HG03095 (cell line): Measurements from ENCODE around the gene MARCHF11.

Experiments used
- ATAC-seq: cut with Tn5 transposase; IDR thresholded peaks from one replicate; pipeline ENCODE4 v1.9.1; 2021; ENCODE audit warnings: moderate library complexity; ENCODE audit not compliant: unreplicated experiment

Gene MARCHF11

DNA sequence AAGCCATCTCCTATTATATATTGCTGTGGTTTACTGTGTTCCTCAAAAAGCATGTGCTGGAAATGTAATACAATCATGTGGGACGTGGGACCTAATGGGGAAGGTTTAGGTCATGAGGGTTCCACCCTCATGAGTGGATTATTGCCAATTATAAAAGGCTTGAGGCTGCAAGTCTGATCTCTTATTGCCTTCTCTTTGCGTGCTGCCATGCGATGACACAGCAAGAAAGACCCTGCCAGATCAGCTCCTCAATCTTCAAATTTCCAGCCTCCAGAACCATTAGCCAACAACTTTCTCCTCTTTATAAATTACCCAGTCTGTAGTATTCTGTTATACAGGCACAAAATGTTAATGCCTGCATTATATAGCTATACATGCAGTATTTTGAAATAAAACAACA, 45.4 kb downstream of the MARCHF11 start:
- no peak for ATAC-seq

DNA sequence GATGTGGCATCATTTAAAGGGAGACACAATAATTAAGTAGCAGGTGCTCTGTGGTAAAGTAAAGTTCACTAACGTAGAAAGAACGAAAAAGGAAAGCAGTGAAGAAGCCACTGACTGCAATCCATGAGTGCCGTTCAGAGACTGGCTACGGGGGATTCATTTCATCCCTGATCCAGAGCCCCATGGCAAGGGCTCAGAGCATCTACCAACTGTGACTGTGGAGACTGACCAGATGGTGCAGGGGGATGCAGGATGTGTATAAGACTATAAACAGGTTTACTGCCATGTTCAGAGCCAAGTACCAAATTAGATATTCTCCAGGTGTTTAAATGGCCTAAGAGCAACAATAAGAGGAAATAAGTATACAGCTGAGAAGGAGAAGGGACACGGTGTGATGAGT, 47.7 kb downstream of the MARCHF11 start:
- no peak for ATAC-seq

DNA sequence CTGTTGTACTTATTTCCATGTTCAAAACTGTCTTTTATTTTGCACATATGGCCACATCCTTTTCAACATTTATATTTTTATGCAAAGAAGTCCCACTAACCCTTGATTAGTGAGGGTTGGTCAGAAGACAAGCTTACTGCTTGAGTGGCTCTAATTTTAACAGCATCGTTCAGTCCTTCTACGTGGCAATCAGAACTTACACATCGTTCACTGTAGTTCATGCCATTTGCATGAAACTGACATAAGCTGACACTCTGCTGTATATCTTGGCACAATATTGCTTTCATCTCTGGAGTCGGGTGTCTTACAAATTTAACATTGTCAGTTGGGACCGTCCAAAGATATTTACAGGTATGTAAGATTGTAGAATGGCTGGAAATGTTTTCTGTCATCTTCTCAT, 50.6 kb downstream of the MARCHF11 start:
- ATAC-seq, result no peak

DNA sequence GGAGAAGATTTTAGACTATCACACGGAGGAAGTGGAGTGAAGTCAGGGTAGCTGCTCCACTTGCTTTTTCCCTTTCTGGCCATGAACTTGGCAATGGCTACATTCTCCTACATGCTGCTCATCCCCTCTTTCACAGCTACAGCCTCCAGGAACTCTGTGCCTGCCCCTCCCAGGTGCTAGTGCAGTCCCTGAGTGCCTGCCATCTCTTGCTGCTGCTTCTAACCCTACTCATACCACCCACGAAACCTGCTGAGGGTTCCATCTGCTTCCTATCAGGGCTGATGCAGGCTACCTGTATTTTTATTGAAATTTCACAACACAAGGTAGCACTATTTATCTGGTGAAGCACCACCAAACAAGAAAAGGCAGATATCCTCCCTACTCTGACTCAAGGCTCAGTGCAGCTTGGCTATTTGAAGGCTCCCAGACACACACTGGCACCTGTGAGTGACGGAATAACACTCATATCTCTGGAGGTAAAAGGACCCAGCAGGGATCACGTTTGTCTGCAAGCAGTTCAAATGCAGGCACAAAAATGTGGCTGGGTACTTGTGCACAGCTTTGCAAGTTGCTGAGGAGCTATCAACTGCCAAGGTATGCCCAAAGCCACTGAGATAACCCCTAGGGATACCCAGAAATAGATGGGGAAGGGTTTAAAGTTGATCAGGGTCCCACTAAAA, 51.6 kb downstream of the MARCHF11 start:
- ATAC-seq, result no peak

DNA sequence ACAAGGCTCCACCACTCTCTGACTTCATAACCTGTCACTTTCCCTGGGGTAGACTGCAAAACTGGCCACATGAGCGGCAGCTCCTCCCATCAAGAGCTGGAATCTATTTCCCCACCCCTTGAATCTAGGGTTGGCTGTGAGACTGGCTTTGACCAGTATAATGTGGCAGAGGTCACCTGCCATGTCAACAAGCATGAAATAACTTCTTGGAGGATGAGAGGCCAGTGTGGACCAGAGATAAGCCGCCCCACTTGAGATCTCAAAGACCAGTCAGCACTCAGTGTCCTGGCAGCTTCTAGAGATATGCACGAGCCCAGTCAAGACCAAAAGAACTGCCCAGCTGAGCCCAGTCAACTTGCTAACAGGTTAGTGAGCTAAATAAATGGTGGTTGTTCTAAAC, 59.0 kb downstream of the MARCHF11 start:
- ATAC-seq, result no peak

DNA sequence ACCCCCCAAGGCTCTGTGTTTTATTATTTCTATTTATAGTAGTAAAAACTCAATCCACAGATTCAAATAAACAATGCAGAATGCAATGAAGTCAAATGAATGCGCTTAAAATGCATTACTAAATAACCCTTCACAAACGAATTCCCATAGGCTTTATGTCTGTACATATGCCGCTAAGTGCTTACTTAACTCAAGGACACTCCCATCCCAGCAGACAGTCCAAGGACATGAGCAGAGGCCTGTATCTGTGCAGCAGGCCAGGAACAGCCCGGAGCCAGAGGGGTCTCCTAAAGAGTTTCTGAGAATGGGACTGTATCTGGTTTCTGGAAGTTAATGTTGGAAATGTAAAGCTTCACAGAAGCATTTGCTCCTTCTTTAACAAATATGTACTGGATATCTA, 59.8 kb downstream of the MARCHF11 start:
- ATAC-seq, result no peak

DNA sequence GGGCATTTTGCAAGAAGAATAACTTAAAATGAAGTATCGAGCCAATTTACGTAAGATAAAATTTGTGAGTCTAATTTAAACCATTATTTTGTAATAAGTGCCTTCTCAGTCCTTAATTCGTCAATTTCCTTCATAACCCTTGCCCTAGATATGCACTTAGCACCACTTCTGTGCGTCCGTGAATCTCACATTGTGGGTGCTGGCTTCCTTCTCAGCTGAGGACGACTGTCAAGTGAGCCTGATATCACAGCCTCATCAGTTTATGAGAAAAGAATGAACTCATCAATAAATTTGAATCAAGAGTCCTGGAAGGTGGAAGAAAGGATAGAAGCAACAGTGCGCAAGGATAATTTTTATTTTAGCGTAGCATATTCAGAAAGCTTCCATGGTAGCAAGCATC, 64.5 kb downstream of the MARCHF11 start:
- no peak for ATAC-seq

DNA sequence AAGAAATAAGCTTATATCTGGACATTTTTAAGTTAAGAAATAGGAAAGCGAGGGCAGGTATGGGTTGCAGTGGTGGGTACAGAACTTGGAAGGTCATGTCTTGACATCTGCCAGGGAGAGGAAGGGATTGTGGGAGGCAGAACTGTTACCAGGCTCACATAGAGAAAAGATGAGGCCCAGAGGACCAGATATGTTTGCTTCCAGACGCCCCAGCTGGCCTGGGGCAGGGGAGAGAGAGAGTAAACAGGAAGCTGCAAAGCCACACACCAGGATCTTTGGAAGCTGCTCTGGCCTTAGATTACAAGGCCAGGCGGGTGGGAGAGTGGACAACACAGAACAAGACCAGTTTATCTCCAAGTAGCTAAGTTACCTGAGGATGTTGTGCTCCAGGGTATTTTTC, 71.2 kb downstream of the MARCHF11 start:
- no peak for ATAC-seq

DNA sequence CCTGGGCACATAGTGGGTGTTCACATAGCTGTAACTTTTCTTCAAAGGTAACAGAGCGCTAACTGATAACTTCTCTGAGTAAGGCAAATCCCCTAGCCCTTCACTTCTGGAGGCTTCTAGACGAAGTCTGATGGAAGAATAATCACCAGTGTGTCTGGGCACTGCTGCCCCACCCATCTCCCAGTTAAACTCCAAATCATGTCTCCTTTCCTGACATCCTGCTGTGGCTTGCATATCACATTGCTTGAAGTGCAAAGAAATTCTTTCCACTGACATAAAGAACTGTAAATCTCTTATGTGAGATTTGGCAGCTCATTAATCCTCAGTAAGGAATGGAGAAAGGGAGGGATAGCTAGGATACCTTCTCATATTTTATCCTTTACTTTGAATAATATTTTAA, 74.6 kb downstream of the MARCHF11 start:
- no peak for ATAC-seq

DNA sequence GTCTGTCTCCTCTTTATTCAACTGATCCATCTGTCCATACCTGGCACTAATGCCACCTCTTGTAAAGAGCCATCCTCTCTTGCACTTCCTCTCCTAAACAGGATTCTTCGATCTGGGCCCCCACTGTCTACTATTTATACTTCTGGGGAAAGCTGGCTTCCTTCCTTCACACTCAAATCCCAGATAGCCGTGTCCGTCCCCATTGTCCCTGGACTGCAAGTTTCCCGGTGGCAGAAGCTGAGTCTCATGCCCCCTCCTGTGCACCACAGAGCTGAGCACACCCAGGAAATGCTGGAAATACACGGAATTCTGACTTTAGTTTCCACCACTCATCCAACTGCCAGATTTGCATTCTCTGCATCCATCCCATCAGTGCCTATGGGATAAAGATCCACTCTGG, 84.0 kb downstream of the MARCHF11 start:
- ATAC-seq, result no peak

DNA sequence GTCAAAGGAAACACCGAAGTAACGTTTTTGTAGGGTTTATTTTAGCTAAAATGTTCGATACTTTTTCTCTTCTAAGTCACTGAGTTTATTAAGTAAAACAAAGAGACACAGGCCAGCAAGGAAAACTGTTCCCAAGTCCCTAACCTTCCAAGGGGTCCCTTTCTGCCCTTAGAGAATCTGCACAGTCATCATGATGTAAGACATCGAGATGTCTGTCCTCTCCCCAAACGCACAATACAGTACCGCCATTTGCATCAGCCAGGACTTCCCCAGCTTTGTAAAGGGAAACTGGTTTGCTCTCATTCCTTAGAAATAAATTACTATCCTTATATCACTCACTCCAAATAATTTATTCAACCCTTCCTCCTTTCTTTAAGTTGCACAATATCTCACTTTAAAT, 89.3 kb downstream of the MARCHF11 start:
- no peak for ATAC-seq

DNA sequence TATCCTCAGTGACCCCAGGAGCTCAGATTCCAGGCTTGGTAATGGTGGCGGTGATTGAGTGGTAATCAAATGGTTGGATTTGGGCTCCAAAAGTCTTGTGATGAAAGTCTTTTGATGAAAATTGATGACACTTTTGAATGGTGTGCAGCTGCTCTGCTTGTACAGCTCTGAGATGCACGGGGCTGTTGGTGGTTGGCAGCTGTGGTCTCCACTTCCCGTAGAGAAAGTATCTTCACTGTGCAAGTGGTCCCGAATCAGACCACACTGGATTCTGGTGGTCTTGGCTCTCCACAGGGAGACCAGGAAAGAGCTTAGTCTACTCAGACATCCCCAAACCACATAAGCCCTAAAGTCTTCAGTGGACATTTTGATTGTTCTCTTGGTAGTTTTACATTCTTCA, 96.6 kb downstream of the MARCHF11 start:
- no peak for ATAC-seq

DNA sequence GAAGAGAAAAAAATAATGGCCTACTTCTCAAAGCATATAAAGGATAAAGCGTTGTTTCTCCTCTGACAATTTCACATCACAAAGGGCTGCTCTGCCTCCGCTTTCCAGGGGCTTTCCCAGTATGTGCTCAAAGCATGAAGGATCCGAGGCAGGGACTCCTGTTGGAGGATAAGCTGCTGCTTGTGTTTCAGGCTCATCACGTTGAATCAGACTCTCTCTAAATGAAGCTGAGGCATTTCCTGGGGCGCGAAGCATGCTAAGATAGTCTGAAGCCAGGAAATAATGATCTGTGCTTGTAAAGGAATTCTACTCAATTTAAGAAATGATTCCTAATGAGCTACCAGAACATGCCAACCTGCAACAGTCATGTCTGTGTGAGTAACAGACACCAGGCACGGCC, 97.5 kb downstream of the MARCHF11 start:
- no peak for ATAC-seq

DNA sequence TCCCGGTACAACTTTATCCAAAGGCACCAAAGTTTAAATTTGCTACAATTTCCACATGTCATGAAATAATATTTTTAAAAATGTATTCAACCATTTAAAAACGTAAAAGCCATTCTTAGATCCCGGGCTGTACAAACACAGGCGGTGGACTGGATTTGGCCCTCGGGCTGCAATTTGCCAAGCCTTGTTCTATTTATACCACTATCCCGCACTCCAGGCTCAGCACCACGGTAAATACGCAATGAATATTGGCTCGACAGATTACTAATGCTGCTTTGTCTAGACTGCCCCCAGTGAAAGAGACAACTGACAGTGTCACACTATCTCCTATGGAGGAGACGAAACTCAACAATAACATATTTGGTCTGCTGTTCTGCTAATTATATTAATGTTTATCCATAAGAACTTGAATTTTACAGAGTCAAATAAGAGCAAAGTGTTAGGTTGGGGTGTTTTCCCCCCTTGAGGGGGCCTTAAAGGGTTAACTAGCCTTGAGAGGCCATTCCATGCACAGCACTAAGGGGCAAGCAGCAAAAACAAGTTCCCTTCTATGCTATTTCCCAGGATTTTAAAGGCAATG, 98.1 kb downstream of the MARCHF11 start:
- no peak for ATAC-seq

DNA sequence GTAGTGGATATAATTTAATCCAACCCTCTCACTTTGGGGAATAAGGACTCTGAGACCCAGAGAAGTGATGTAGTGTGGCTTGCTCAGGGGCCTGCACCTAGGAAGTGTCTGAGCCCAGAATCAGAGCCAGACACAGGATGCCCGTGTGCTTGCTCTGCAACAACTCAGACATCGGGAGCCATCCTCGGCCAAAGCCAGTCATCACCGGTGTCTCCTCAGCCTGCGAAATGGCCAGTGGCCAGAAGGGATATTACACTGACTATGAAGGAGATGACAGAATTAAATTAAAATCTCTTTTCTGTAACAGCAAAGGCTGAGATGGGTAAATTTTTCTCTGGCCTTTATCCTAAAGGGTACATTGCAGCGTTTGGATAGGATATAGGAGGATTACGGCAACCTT, 102.9 kb downstream of the MARCHF11 start:
- ATAC-seq, result no peak

DNA sequence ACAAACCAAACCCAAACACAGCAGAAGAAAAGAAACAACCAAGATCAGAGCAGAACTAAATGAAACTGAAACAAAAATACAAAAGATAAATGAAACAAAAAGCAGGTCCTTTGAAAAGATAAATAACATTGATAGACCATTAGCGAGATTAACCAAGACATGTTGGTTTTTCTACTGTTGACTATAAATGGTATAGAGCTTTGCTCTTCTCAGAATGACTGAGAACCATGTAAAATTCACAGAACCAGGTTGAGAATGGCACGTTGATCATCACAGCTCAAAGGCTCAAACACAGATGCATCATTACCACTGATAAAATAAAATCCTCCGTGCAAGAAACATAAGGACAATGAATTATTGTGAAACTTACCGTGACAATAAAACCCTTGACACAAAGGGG, 105.2 kb downstream of the MARCHF11 start:
- no peak for ATAC-seq

DNA sequence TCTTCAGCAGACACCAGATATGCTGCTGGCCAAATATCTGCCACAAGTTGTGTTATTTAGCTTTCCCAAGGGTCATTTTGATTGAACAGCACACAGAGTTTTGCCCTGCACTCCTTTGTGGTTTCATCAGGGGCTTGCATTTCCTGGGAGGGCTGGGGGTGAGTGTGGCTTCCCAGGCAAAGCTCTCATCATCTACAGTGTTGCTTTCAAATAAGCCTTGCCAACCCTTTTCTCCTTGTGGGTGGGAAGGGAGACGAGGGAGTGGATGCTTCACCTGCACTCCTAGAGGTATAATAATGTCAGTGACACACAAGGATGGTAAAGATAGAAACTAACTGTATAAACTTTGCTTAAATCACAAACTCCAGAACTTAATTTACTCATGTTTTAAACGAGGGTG, 107.0 kb downstream of the MARCHF11 start:
- no peak for ATAC-seq

DNA sequence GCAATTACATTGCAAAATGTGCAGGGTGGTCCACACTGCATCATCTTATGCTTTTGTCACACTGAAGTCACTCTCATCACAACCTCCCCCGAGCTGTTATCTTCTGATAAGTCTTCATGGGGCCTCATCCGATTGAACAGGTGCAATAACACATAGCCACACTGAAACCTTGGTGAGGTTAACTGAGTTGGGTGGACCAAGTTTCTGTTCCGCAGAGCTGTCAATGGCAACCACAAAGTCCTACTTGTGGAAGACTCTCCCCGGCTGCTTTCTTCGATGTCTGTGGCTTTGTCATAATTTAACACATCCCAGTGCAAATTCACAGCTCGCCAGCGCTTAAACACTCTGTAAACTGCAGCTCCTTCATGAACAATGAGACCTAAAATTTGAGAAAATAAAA, 112.2 kb downstream of the MARCHF11 start:
- ATAC-seq, result no peak

DNA sequence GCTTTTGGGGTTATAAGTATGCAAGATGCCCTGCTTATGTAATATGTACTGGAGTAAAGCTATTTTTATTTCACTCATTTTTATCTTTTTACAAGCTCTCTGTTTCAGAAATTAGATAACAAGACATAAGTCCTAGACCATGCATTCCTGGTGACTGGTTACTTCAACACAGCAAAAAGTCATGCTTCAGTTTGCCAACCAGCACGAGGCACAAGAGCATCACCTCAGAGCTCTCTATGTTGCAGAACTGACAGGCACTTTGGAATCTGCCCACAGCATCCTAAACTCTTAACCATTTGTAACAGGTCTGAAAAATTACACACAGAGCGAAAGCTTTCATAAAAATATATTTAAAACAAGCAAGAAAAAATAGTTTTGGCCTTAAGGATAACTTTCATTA, 112.8 kb downstream of the MARCHF11 start:
- no peak for ATAC-seq

DNA sequence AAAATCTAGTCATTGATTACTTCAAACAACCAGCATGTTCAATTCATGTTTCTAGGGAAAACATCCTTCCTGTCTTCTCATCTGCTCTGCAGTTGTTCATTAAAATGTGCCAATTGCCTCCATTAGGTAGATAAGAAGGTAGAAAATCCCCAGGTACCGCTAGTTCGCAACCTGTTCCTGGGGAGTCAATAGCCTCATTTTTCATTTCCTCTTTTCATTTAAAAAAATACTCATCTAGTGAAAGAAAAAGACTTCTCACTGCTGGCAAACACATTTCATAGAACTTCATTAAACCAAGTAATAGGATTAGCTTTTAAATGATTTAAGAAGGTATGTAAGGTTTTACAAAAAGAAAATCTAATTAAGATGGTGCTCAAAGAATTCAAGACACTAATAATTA, 113.3 kb downstream of the MARCHF11 start:
- no peak for ATAC-seq

DNA sequence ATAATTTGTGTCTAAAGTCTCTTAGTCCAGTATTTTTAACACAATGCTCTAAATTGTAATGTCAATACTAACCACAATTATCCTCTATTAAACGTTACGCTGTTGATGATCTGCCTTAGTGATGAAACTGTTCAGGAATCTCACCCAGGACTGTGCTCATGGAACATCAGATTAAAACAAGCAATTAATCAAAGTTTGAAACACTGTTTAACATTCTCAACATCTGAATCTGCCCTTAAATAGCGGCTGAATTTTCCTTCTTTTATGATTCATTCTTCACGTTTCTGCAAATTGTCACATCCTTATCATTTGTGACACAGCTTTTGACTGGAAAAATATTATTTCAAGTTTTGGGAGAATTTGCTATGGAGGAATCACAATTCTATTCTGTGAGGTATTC, 113.8 kb downstream of the MARCHF11 start:
- ATAC-seq, result no peak

DNA sequence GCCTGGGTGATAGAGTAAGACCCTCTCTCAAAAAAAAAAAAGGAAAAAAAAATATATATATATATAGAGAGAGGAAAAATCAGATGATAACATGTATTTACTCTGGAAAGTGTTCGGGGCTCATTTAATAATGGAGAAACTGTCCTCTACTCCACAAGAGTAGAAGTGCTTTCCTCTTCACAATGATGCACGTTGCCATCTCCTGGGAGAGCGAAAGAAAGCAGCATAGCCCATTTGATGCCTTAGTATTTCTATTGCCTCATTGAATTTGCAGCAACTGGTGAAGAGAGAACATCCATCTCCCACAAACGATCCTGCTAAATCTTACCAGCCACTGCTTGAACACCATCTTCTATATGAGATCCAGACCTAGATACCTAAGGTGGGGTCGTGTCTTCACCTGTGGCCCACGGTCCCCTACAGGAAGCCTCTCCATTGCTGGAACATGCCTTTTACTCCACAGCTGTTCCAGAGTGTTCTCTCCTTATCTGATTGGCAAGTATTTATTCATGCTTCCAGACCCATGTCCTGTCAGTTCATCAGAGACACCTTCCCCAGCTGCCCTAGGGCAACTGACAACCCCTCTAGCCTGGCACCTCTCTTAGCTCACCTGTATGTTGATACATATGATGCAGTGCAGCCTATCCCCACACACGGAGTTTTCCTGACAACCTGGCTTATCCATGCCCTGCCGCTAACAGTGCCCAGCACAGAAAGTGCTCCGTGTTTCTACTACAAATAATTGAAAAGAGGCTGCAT, 115.3 kb downstream of the MARCHF11 start:
- no peak for ATAC-seq
